Omental fat pad (tissue), 4 donors: ENCODE measurements around the gene DAB2. TPM values are rescaled to one million over a fixed set of nuclear protein-coding genes. Genes with fewer than 3 reads are reported as not detected.
A peak's percentile ranks its signal among the peaks of the same experiment; 100 is the strongest.

Source experiments
- ATAC-seq: fragments of 150-250 bp; one replicate; pipeline ENCODE4 v1.9.1; 2016; ENCODE audit warnings: mild to moderate bottlenecking, moderate library complexity; ENCODE audit not compliant: low FRiP score
- DNase-seq: peaks from one replicate; pipeline ENCODE4 v3.0.0-alpha.2; 2019; ENCODE audit warnings: low spot score
- CTCF ChIP-seq, 3 donors: fragments of 450-650 bp; IDR thresholded peaks; one replicate each; pipeline ENCODE4 v1.5.1; 2016 to 2017; ENCODE audit warnings: antibody characterized with exemption in 3 of 3, mild to moderate bottlenecking in 3 of 3, moderate library complexity in 2 of 3
- total RNA-seq, 4 donors: library from RNA; depleted of rRNA; stranded (reverse); fragments of >200 nt; gene quantifications; one replicate each; pipeline ENCODE4 v1.1.0, GENCODE V29; 2016

Gene DAB2
- total RNA-seq, 4 donors from 2014 or later = 141 to 255 (median 171) TPM

- TF ChIP-seq CTCF (IDR thresholded peaks at IDR 0.05) = no peak
- ATAC-seq (no peak), DNase-seq (no peak)
These were observed 23.8 kb downstream of the DAB2 start for GRCh38 chr5:39400713-39401578.

DNA sequence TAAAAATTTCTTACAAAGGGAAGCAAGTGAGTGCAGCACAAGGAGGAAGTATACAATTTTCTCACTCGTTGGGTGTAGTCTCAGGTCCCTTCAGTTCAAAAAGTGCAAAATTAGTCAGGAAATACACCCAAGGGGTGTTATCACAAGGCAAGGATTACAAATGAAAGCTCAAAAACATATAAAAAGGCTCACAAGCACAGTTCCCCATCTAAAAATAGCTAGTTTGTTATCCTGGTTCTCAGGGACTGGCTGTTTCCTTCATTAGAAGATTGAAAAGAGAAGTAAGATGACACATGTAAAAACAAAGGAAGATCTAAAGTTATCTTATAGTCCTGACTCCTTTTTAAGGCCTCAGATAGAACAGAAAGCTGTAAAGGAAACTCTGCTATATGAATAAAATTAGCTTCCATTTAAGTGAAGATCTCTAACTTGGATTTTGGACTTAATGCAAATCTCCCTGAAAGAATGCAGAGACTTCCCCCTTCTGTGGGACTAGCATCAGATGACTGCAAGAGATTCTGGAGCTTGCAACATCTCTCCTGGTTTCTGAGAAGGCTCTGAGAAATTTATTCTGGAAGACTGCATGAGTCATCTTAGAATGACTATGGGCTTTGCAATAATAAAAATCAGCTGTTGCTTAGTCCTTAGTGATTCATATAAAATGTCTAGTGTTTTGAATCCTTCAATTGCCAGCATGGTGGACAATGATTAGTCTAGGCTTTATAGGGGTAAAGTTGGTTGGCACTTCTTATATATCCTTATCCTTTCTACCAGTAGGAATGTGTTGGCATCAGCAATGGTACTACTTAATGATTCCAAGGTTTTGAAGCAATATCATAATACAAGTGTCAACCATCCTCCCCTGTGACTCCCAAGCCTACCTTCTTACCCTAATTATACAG, 25.4 kb downstream of the DAB2 start:
- DNase-seq (no peak), ATAC-seq (peak; percentile 87)
- no peak for TF ChIP-seq CTCF (IDR thresholded peaks at IDR 0.05)

DNA sequence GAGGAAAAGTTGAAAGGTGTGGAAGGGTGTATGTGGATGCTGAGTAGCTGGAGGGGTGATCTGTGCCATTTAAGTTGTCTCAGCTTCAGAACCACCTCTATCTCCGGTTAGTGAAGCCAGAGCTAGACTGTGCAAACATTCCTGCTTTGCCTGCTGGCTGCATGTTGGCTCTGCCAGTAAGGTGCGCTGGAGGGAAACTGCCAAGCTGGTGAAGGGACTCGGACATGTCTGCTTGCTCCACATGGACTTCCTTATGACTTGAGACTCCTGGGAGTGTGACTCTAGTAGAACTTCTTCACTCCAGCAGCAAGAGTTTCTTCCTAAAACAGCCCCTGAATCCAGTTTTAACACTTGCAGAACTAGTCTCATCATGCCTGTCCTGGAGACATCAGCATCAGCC, 27.9 kb downstream of the DAB2 start:
- DNase-seq = no peak
- no peak for ATAC-seq
- no peak for TF ChIP-seq CTCF (IDR thresholded peaks at IDR 0.05)

DNA sequence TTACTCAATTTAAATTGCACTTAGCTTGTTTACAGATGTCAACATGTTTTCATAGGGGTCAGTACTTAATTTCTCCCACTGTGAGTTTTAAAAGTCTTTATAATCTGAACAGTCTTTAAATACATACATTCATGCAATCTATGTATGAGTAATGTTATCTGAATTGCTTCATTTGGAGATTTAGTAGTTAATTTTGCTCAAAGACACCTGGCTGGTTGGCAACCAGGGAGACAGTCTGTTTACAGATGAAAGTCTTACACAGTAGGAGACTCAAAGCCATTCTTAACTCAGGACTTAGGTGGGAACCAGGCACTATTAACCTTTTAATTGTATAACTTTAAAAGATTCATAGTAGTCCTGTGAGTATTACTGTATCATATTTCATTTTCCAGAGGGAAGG, 29.3 kb downstream of the DAB2 start:
- no peak for ATAC-seq
- TF ChIP-seq CTCF (IDR thresholded peaks at IDR 0.05) = no peak
- no peak for DNase-seq

DNA sequence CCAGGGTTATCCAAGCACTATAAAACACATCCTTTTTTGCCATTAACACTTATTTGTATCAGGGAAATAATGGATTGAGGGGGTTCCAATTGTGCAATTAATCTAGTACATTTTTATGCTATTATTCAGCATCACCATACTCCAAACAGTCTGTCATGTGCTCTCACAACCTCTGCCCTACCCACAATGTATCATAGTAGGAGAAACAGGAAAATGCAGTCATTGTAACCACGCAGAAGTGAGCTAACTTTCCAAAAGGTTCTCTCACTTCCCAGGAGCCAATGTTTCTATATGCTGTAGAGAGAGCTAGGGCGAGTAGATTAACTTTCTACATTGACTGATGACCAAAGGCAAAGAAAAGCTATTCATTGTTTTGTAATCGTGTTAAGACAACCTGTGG, 29.8 kb downstream of the DAB2 start:
- TF ChIP-seq CTCF (IDR thresholded peaks at IDR 0.05) = no peak
- peak; percentile 60 for ATAC-seq

DNA sequence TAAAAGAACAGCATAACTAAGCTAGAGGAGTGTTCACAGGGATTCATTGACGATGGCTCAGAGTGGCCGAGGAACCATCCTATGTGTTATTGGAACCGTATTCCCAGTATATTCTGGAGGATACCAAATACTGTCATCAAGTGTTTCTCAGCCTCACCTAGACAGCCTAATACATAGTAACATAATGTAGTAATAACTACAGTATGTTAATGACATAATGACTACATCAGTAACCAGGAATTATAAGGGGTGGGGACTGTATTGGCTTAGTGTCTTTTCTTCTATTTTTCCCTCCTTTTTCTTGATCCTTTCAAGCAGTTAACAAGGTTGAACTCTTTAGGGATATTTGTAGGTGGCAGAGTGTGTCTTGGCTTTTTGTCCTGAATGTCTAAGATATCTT, 33.8 kb downstream of the DAB2 start:
- DNase-seq (no peak), ATAC-seq (no peak)
- no peak for TF ChIP-seq CTCF (IDR thresholded peaks at IDR 0.05)

More for the DNA sequence above, 29.8 kb downstream of the DAB2 start:
- DNase-seq = no peak
